GM21423 (cell line): ENCODE results near the gene PGAM1.
"Not testable (repeated sequence)": the region's sequence is repeated elsewhere in the genome, so short reads cannot be mapped to it uniquely, and the experiment has no call there.

Experiments
- ATAC-seq: cut with Tn5 transposase; IDR thresholded peaks from one replicate; pipeline ENCODE4 v1.9.1; 2021; ENCODE audit warnings: mild to moderate bottlenecking, moderate library complexity; ENCODE audit not compliant: unreplicated experiment

The PGAM1 gene

DNA sequence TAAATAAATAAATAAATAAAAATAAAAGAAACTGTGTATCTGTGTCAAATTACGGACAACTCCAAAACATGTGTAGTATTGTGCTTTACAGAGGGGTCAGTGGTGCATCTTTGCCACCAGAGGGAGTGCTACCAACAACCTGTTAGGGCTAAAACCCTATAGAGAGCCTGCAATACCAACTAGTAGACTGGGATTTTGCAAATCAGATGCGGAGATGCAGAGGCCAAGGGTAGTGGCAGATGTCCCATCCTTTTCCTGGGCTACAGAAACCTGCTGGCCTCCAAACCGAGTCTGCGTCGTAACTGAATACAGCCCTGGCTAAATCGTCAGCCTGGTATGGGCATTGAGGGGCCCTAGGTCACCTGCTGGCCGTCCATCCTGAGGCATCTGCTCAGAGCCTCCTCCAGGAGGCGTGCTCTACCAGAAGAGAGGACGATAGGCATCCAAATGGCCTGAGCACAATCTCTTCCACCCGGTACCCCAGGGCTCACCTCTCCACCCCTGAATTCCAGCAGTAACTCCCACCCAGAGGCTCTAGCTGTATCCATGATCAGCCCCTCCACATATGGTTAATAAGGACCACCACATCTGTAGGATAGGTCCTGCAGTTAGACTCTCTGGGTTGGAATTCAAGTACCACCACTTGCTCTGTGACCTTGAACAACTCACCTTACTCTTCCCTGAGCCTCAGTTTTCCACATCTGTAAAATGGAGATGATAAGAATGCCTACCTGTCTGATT, 18.6 kb upstream of the PGAM1 start:
- ATAC-seq = peak; percentile 82

DNA sequence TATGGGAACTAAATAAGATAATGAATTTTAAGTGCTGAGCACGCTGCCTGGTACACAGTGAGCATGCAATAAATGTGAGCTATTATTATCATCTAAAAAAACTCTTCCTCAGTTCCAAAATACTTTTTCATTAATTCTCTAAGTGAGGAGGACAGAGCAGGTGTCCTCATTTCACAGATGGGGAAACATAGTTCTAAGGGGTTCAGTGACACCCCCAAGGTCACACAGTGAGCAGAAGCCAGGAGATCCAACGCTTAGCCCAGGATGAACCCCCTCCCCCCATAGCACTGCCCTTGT, 18.1 kb upstream of the PGAM1 start:
- no peak for ATAC-seq

DNA sequence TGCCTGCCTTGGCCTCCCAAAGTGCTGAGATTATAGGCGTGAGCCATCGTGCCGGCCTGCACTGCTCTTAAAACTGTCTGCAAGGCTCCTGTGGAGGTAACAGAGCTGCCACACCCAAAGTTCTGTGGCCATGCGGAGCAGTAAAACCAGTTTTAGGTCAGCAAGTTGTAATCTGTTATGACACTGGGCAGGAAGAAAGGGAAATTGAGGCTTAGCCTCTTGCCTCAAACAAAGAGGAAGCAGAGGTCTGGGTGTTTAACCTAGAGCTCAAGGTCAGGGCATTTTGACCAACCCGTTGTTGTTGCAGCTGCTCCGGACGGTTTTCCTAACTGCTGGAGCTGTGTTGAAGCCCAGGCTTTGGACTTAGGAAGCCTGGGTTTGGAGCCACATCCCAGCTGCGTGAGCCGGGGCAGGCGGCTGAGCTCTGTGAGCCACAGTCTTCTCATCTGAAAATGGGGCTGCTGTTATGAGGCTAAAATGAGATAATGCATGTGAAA, 17.4 kb upstream of the PGAM1 start:
- no peak for ATAC-seq

- ATAC-seq = no peak
Measured at GRCh38 chr10:97411406-97411805, 14.6 kb upstream of the PGAM1 start.

DNA sequence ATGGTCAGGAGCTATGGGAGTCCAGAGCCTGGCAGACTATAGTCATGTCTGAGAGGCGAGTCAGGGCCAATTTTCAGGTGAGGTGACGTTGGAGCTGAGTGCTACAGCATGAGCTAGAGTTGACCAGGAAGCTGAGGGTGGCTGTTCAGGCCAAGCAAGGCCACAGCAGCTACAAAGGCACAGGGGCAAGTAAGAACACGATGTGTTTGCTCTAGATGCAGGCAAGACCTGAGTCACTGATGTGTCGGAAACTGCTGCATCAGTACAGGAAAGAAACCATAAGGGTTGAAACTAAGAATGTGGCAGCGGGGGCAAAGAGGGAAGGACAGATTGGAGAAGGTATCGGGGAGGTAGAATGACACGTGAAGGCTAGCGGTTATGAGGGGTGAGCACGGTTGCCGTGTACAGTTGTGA, 13.1 kb upstream of the PGAM1 start:
- ATAC-seq = no peak

DNA sequence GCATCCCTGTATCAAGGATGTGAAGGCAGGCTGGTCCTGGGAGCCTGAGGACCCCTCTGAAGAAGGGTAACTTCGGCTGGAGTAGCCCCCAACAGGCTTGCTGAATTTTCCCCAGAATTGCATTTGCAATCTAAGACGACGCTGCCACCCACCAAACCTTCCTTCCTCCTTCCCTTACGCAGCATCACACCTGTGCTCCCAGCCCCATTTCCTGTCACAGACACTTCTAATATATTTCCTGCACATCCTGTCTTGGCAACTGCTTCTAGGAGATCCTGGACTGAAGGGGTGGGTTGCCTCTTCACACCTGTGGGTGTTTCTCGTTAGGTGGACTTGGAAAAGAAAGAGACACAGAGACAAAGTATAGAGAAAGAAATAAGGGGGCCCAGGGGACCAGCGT, 9.4 kb upstream of the PGAM1 start:
- ATAC-seq = no peak

DNA sequence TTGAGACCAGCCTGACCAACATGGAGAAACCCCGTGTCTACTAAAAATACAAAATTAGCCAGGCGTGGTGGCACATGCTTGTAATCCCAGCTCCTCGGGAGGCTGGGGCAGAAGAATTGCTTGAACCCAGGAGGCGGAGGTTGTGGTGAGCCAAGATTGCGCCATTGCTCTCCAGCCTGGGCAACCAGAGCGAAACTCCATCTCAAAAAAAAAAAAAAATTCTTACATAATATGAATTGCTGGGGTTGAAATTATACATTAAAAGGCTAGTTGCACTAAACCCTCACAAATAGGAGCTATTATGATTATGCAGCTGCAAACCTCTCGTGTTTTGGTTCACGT, 2.3 kb upstream of the PGAM1 start:
- not testable (repeated sequence) for ATAC-seq

DNA sequence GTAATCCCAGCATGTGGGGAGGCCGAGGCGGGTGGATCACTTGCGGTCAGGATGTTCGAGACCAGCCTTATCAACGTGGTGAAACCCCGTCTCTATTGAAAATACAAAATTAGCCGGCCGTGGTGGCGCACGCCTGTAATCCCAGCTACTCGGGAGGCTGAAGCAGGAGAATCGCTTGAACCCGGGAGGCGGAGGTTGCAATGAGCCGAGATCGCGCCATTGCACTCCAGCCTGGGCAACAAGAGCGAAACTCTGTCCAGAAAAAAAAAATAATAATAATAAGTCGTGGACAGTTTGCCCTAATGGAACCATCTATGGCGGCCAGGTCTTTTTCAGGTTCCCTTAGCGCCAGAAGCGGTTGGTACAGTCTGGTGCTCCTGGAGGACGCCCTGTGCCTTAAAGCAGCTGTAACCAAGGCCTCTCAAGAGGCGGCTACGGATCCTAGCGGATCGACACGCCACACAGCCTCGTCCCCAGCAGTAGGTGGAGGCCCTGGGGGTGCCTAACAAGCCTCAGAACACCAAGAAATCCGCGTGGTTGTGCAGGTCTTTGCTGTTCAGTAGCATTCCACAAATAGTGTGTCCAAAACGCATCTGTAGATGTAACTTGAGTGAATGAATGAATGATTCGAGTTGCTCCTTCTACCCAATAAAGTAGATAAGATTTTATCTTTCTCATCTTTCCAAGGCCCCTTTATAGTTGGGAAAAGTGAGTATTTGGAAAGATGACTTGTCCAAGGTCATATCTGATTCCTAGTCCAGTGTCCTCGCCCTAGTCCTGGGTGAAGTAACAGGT, 982 bp downstream of the PGAM1 start:
- ATAC-seq = no peak

GRCh38 chr10:97427571-97428179, 1.7 kb downstream of the PGAM1 start:
- no peak for ATAC-seq

GRCh38 chr10:97428572-97428981, 2.6 kb downstream of the PGAM1 start:
- ATAC-seq = no peak

- ATAC-seq = no peak
Measured at GRCh38 chr10:97434055-97434454, 8.1 kb downstream of the PGAM1 start.

- no peak for ATAC-seq
Measured at GRCh38 chr10:97434557-97434956, 8.6 kb downstream of the PGAM1 start.

DNA sequence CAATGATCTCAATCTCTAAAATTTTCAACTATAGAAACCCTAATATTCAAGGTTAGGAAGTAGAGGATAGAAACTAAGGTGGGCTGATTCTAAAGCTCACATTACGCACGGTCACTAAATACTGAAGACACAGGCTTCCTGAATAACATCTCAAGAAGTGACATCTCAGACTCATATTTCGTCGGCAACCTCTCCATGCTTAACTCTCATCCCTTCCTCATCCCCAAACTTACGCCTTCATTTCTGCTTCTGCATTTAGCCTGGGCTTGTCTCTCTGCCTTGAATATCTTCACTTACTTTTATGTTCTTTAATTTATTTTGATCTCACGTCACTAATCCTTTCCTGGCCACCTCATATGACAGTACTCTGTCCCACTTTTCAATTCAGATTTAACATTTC, 9.2 kb downstream of the PGAM1 start:
- no peak for ATAC-seq

DNA sequence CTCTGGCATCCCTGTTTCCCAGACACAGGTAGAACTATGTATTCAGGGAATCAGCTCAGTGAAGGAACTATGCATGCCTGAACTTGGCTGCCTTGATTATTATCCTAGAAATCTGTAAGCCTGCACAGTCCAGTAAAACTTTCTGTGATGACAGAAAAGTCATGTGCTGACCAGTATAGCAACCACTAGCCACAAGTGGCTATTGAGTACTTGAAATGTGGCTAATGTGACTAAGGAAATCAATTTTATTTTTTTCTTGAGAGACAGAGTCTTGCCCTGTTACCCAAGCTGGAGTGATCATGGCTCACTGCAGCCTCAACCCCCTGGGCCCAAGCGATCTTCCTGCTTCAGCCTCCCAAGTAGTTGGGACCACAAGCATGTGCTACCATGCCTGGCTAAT, 16.3 kb downstream of the PGAM1 start:
- no peak for ATAC-seq

DNA sequence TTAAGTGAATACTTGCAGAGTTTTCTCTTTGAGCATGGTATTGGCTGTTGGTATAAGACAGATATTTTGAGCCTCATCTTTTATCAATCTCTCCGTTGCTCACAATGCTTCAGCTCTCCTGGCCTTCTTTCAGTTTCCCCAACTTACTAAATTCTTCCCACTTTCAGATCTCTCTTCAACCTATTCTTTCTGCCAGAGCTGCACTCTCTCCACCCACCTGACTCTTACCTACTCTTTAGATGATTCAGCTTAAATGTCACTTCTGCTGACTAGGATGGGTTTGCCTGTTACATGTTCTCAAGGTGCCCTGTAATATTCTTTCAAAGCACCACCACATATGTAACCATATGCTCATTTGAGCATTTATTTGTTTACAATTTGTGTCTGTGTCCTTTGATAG, 18.2 kb downstream of the PGAM1 start:
- no peak for ATAC-seq

DNA sequence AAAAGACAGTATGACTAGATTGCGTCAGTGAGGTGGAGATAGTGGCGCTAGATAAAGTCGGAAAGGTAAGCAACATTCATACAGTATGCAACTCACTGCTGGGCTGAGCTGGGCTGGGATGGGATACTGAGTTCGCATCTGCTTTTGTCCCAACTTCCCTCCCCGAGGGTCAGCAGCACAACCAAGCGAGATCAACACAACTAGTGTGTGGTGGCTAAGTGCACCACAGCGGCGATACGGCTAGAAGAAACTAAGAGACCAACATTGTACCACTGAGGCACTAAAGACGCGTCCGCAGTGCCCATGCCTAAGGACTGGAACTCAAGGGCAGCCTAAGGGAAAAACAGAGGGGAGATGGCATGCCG, 19.3 kb downstream of the PGAM1 start:
- ATAC-seq = no peak

DNA sequence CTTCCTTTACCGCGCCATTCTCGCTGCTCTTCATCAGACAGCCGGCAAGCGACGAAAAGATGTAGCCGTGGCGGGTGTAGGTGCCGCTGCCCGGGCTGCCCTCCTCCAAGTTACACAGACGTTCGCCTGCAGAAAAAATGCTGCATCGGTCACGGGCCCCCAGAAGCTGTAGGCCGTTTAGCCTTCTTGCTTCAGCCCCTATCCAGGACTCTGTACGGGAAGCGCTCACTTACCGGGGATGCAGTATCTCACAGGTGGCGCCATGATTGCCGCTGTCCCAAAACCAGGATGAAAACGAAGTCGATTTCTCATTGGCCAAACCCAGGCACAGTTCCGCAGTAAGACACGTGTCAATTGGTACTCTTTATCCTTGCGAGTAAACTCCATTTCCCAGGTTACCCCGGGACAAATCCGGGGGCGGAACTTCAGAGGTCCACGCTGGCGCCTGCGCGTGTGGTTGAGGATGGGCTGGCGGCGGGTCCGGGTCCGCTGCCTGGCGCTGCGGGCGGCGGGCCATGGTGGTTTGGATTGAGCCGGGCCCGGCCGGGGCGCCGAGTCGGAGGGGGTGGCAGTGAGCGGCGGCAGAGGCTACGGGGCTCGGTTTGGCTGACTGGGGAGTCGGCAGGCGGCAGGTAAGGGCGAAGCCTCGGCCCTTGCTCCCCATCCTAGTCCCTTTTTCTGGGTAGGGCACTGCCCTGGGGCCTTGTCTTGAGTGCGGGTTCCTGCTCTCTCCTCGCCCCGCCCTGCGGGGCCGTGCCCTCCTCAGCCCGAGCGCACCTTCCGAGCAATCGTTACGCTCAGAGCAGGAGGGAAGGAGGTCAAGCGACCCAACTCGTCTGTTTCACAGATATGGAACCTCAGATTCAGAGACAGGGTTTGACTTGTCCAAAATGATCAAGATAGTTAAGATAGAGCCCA, 20.0 kb downstream of the PGAM1 start, which contains the start of the genes EXOSC1 and ZDHHC16:
Gene EXOSC1, minus strand, starts transcription at position 285 of the 918 bp plus-strand sequence. Its CDS starts 21 bp downstream, at position 264.
Gene ZDHHC16, plus strand, starts transcription at position 454 of the 918 bp plus-strand sequence. CDS start 5,501 bp downstream, outside the sequence.
- ATAC-seq = peak; percentile 95

DNA sequence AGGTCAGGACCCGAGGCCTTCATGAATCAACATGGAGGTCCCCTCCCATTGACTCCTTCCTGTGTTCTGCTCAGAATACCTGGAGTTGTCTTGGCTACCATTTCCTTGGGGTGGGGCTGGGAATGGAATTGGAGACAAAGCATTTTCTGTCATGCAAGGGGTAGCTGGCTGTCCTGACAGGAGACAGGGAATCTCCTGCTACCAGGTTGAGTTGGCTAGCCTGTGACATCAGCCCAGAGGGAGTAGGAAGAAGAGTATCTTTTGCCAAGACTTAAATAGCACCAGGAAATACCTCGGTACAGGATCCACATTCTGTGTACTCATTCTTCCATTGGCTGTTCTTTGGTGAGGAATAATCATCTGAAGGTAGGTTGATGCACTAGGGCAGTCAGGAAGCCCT, 24.8 kb downstream of the PGAM1 start:
- no peak for ATAC-seq

GRCh38 chr10:97451605-97452004, 25.6 kb downstream of the PGAM1 start:
- no peak for ATAC-seq

DNA sequence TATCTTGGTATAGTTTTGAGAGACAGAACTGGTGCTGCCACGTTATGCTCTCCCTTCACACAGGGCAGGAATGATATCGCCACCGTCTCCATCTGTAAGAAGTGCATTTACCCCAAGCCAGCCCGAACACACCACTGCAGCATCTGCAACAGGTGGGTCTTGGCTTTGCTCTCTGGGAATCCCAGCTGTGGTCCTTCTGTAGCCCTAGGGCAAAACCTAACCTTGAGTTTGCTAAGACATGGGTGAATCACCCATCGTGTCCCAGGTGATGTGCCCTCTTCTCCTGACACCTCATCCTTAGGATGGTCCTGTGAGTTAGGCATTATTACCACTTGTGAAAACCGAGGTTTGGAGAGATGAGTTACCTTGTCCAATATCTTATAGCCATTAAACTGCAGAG, 26.4 kb downstream of the PGAM1 start:
- ATAC-seq = no peak
